CD4-positive, CD25-positive, alpha-beta regulatory T cell (primary cell): ENCODE results near the gene CCNY. TPM values are rescaled to one million over a fixed set of nuclear protein-coding genes. Genes with fewer than 3 reads are reported as not detected.
A peak's percentile ranks its signal among the peaks of the same experiment; 100 is the strongest.

Source experiments
- ATAC-seq, 2 donors: fragments of 150-1000 bp; cut with Tn5 transposase; one replicate each; pipeline ENCODE4 v1.10.0; 2021; ENCODE audit warnings: low read depth in 2 of 2, moderate number of reproducible peaks in 2 of 2, moderate library complexity in 1 of 2
- DNase-seq, 3 donors: peaks; one replicate each; pipeline versions ENCODE4 v3.0.0 to v3.0.0-alpha.2; 2012 to 2022; ENCODE audit warnings: mixed read lengths in 1 of 3
- H3K27ac ChIP-seq: one replicate; pipeline ENCODE4 v1.7.0; 2013; ENCODE audit warnings: mild to moderate bottlenecking, low read length; ENCODE audit not compliant: insufficient read depth, poor library complexity, severe bottlenecking
- H3K27me3 ChIP-seq: one replicate; pipeline ENCODE4 v1.7.0; 2013; ENCODE audit warnings: low read length; ENCODE audit not compliant: control insufficient read depth, insufficient read depth
- H3K36me3 ChIP-seq: one replicate; pipeline ENCODE4 v1.7.0; 2013; ENCODE audit warnings: mild to moderate bottlenecking, low read length, moderate library complexity; ENCODE audit not compliant: control insufficient read depth, insufficient read depth
- H3K4me1 ChIP-seq: 2 replicates; pipeline ENCODE4 v1.7.0; 2013; ENCODE audit warnings: mild to moderate bottlenecking, low read length; ENCODE audit not compliant: insufficient read depth, control insufficient read depth, poor library complexity, severe bottlenecking
- H3K4me3 ChIP-seq: one replicate; pipeline ENCODE4 v1.7.0; 2013; ENCODE audit warnings: low read depth, mild to moderate bottlenecking, low read length, moderate library complexity
- H3K9me3 ChIP-seq, 2 experiments: 1 replicate in 1 of 2; 2 replicates in 1 of 2; pipeline ENCODE4 v1.7.0; 2013; ENCODE audit warnings: low read length in 2 of 2, mild to moderate bottlenecking in 1 of 2, moderate library complexity in 1 of 2; ENCODE audit not compliant: control insufficient read depth in 2 of 2
- H3K27ac Mint-ChIP-seq, 3 donors: one replicate each; pipeline ENCODE4 v1.8.0; 2020 to 2022; ENCODE audit warnings: mild to moderate bottlenecking in 3 of 3, mixed read lengths in 3 of 3, moderate library complexity in 2 of 3
- H3K27me3 Mint-ChIP-seq: one replicate; pipeline ENCODE4 v1.8.0; 2022; ENCODE audit warnings: mild to moderate bottlenecking, mixed read lengths
- H3K36me3 Mint-ChIP-seq: one replicate; pipeline ENCODE4 v1.8.0; 2020; ENCODE audit warnings: mixed read lengths
- H3K4me1 Mint-ChIP-seq, 4 donors: one replicate each; pipeline ENCODE4 v1.8.0; 2020 to 2022; ENCODE audit warnings: mixed read lengths in 4 of 4, mild to moderate bottlenecking in 1 of 4
- H3K4me3 Mint-ChIP-seq, 4 donors: one replicate each; pipeline ENCODE4 v1.8.0; 2020 to 2022; ENCODE audit warnings: mild to moderate bottlenecking in 4 of 4, mixed read lengths in 4 of 4, moderate library complexity in 3 of 4
- H3K9me3 Mint-ChIP-seq, 7 donors: one replicate each; pipeline ENCODE4 v1.8.0; 2020 to 2022; ENCODE audit warnings: mixed read lengths in 7 of 7, mild to moderate bottlenecking in 3 of 7, moderate library complexity in 2 of 7
- polyA plus RNA-seq, 4 donors: library from polyadenylated mRNA; unstranded; fragments of 300-500 nt; fragmentation: Illumina TruSeq; gene quantifications; one replicate each; pipeline ENCODE4 v1.2.3, GENCODE V29; 2021
- total RNA-seq: library from RNA; stranded (reverse); gene quantifications from one replicate; pipeline ENCODE4 v1.2.3, GENCODE V29; 2022

Gene CCNY
- total and polyA plus RNA-seq, 5 donors from 2014 or later: 6.4 to 58.3 (median 13.1) TPM

- Histone ChIP-seq H3K36me3 (no peaks in the 10 kb centered on the region), H3K4me1 (no peaks in the 10 kb centered on the region), H3K27me3 (no peaks in the 10 kb centered on the region), H3K9me3 (peaks cover 0 to 2% of the 10 kb centered on the region in 2 experiments), H3K27ac (no peak overlapping the region), H3K4me3 (no peak overlapping the region)
- H3K27me3 Mint-ChIP-seq: peaks cover 8% of the 10 kb centered on the region
- no peak overlapping the region for H3K27ac Mint-ChIP-seq
- ATAC-seq (no peak), DNase-seq (no peak)
- H3K9me3 Mint-ChIP-seq: peaks cover 0 to 14% (median 7%) of the 10 kb centered on the region in 7 donors
- no peaks in the 10 kb centered on the region for H3K4me1 Mint-ChIP-seq
- no peaks in the 10 kb centered on the region for H3K36me3 Mint-ChIP-seq
- H3K4me3 Mint-ChIP-seq: no peak overlapping the region
Observed at GRCh38 chr10:35595106-35595505, 258.8 kb downstream of the CCNY start.

- H3K4me3 Mint-ChIP-seq: no peak overlapping the region
- peaks cover 0 to 14% (median 2%) of the 10 kb centered on the region in 7 donors for H3K9me3 Mint-ChIP-seq
- H3K9me3 ChIP-seq: no peaks in the 10 kb centered on the region
- no peaks in the 10 kb centered on the region for H3K36me3 Mint-ChIP-seq
- H3K27me3 Mint-ChIP-seq: peaks cover 12% of the 10 kb centered on the region
- H3K36me3 ChIP-seq: no peaks in the 10 kb centered on the region
- H3K27ac ChIP-seq: no peak overlapping the region
- ATAC-seq: no peak
- H3K27me3 ChIP-seq: peaks cover 2% of the 10 kb centered on the region
- no peaks in the 10 kb centered on the region for H3K4me1 Mint-ChIP-seq
- no peak for DNase-seq
- no peak overlapping the region for H3K27ac Mint-ChIP-seq
- H3K4me3 ChIP-seq: no peak overlapping the region
- no peaks in the 10 kb centered on the region for H3K4me1 ChIP-seq
Observed at GRCh38 chr10:35598379-35598778, 262.1 kb downstream of the CCNY start.

GRCh38 chr10:35600193-35600592 lies 263.9 kb downstream of the CCNY start:
- DNase-seq (no peak), ATAC-seq (no peak)
- H3K36me3 ChIP-seq: no peaks in the 10 kb centered on the region
- peaks cover 0 to 15% (median 0%) of the 10 kb centered on the region in 7 donors for H3K9me3 Mint-ChIP-seq
- H3K4me1 Mint-ChIP-seq: no peaks in the 10 kb centered on the region
- H3K36me3 Mint-ChIP-seq: no peaks in the 10 kb centered on the region
- no peaks in the 10 kb centered on the region for H3K4me1 ChIP-seq
- no peak overlapping the region for H3K4me3 ChIP-seq
- no peaks in the 10 kb centered on the region for H3K9me3 ChIP-seq
- H3K27me3 ChIP-seq: peaks cover 2% of the 10 kb centered on the region
- no peak overlapping the region for H3K27ac Mint-ChIP-seq
- H3K27ac ChIP-seq: no peak overlapping the region
- H3K27me3 Mint-ChIP-seq: peaks cover 15% of the 10 kb centered on the region
- no peak overlapping the region for H3K4me3 Mint-ChIP-seq

GRCh38 chr10:35605191-35605590 lies 268.9 kb downstream of the CCNY start, which contains the start of gene GJD4:
TSS of gene GJD4 (plus strand) at chr10:35605341. CDS start at chr10:35605568, 227 bp downstream.
- Mint-ChIP-seq H3K9me3 (peaks cover 0 to 18% (median 2%) of the 10 kb centered on the region in 7 donors), H3K4me3 (no peak within 1 kb of the TSS), H3K36me3 (no peaks in the 10 kb centered on the region), H3K4me1 (peaks cover 0 to 5% (median 5%) of the 10 kb centered on the region in 4 donors), H3K27me3 (peaks cover 20% of the 10 kb centered on the region), H3K27ac (peak within 1 kb of the TSS in 1 of 3 donors; percentile 48)
- Histone ChIP-seq H3K27me3 (peaks cover 6% of the 10 kb centered on the region), H3K36me3 (no peaks in the 10 kb centered on the region), H3K9me3 (no peaks in the 10 kb centered on the region), H3K4me1 (peaks cover 10% of the 10 kb centered on the region), H3K27ac (no peak within 1 kb of the TSS), H3K4me3 (no peak within 1 kb of the TSS)
- ATAC-seq: no peak
- DNase-seq: no peak

- Histone ChIP-seq H3K4me1 (peaks cover 10% of the 10 kb centered on the region), H3K36me3 (no peaks in the 10 kb centered on the region), H3K4me3 (no peak overlapping the region), H3K27ac (no peak overlapping the region), H3K27me3 (peaks cover 5% of the 10 kb centered on the region), H3K9me3 (no peaks in the 10 kb centered on the region)
- H3K27me3 Mint-ChIP-seq: peaks cover 19% of the 10 kb centered on the region
- DNase-seq: no peak
- peaks cover 0 to 7% (median under 1%) of the 10 kb centered on the region in 7 donors for H3K9me3 Mint-ChIP-seq
- H3K4me1 Mint-ChIP-seq: peaks cover 0 to 5% (median 5%) of the 10 kb centered on the region in 4 donors
- H3K4me3 Mint-ChIP-seq: no peak overlapping the region
- H3K27ac Mint-ChIP-seq: no peak overlapping the region
- no peaks in the 10 kb centered on the region for H3K36me3 Mint-ChIP-seq
- ATAC-seq: no peak
Observed at GRCh38 chr10:35606430-35606829, 270.1 kb downstream of the CCNY start.

- H3K27me3 ChIP-seq: peaks cover 4% of the 10 kb centered on the region
- H3K4me1 Mint-ChIP-seq: peaks cover 0 to 5% (median 5%) of the 10 kb centered on the region in 4 donors
- no peaks in the 10 kb centered on the region for H3K36me3 ChIP-seq
- H3K4me1 ChIP-seq: peaks cover 10% of the 10 kb centered on the region
- H3K27ac ChIP-seq: no peak overlapping the region
- H3K27me3 Mint-ChIP-seq: peaks cover 19% of the 10 kb centered on the region
- H3K36me3 Mint-ChIP-seq: no peaks in the 10 kb centered on the region
- H3K9me3 ChIP-seq: no peaks in the 10 kb centered on the region
- DNase-seq: peak in 1 of 3 donors; percentile 34
- no peak overlapping the region for H3K4me3 ChIP-seq
- no peak overlapping the region for H3K27ac Mint-ChIP-seq
- ATAC-seq: no peak
- peaks cover 0 to 7% (median 0%) of the 10 kb centered on the region in 7 donors for H3K9me3 Mint-ChIP-seq
- H3K4me3 Mint-ChIP-seq: peak overlapping the region in 3 of 4 donors; percentile 5 to 79 (median 71)
Observed at GRCh38 chr10:35607475-35608327, 271.4 kb downstream of the CCNY start.

- DNase-seq: no peak
- peaks cover 0 to 5% (median 5%) of the 10 kb centered on the region in 4 donors for H3K4me1 Mint-ChIP-seq
- H3K27ac ChIP-seq: no peak overlapping the region
- peaks cover 17% of the 10 kb centered on the region for H3K27me3 Mint-ChIP-seq
- no peak overlapping the region for H3K4me3 Mint-ChIP-seq
- H3K9me3 Mint-ChIP-seq: peaks cover 0 to 5% (median 0%) of the 10 kb centered on the region in 7 donors
- peaks cover 4% of the 10 kb centered on the region for H3K27me3 ChIP-seq
- no peaks in the 10 kb centered on the region for H3K36me3 Mint-ChIP-seq
- H3K4me1 ChIP-seq: peaks cover 10% of the 10 kb centered on the region
- no peak for ATAC-seq
- no peaks in the 10 kb centered on the region for H3K9me3 ChIP-seq
- no peaks in the 10 kb centered on the region for H3K36me3 ChIP-seq
- no peak overlapping the region for H3K27ac Mint-ChIP-seq
- no peak overlapping the region for H3K4me3 ChIP-seq
Observed at GRCh38 chr10:35608328-35608672, 272.0 kb downstream of the CCNY start.
